OCI-LY1 (cell line): ENCODE results near the gene ARHGEF17.

Source experiments
- EZH2 ChIP-seq: fragments of 200-600 bp; sonication (generic), shearing (Covaris generic); IDR thresholded peaks from 2 replicates; pipeline ENCODE4 v1.8.0; 2017; ENCODE audit warnings: borderline replicate concordance, mixed run types, mild to moderate bottlenecking, antibody characterized with exemption, low read length, moderate library complexity, mixed read lengths
- TF ChIP-seq, protein P1 (sequence below): fragments of 200-600 bp; sonication (generic), shearing (Covaris generic); IDR thresholded peaks from 2 replicates; pipeline ENCODE4 v1.5.1; 2017; ENCODE audit warnings: mild to moderate bottlenecking, antibody characterized with exemption, low read length, moderate library complexity, mixed read lengths

GRCh38 chr11:73307323-73308002 is 613 bp upstream of the ARHGEF17 start:
- TF ChIP-seq, protein P1, sequence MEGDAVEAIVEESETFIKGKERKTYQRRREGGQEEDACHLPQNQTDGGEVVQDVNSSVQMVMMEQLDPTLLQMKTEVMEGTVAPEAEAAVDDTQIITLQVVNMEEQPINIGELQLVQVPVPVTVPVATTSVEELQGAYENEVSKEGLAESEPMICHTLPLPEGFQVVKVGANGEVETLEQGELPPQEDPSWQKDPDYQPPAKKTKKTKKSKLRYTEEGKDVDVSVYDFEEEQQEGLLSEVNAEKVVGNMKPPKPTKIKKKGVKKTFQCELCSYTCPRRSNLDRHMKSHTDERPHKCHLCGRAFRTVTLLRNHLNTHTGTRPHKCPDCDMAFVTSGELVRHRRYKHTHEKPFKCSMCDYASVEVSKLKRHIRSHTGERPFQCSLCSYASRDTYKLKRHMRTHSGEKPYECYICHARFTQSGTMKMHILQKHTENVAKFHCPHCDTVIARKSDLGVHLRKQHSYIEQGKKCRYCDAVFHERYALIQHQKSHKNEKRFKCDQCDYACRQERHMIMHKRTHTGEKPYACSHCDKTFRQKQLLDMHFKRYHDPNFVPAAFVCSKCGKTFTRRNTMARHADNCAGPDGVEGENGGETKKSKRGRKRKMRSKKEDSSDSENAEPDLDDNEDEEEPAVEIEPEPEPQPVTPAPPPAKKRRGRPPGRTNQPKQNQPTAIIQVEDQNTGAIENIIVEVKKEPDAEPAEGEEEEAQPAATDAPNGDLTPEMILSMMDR: peak; percentile 94
- no peak for TF ChIP-seq EZH2
